GM12891 (cell line): Measurements from ENCODE around the gene TSACC.

Experiments
- PAX5 ChIP-seq: IDR thresholded peaks from 2 replicates; pipeline ENCODE4 v1.6.1; 2011; ENCODE audit warnings: low read length, moderate library complexity, mild to moderate bottlenecking; ENCODE audit not compliant: insufficient read depth, severe bottlenecking
- POLR2A ChIP-seq: IDR thresholded peaks from 2 replicates; pipeline ENCODE4 v1.6.1; 2011; ENCODE audit warnings: low read depth, low read length, control low read depth
- POLR2AphosphoS5 ChIP-seq: IDR thresholded peaks from 2 replicates; pipeline ENCODE4 v1.6.1; 2011; ENCODE audit warnings: low read depth, low read length, control low read depth
- POU2F2 ChIP-seq: IDR thresholded peaks from 2 replicates; pipeline ENCODE4 v1.6.1; 2011; ENCODE audit warnings: low read depth, mild to moderate bottlenecking, control low read depth, low read length, moderate library complexity
- SPI1 ChIP-seq: IDR thresholded peaks from 2 replicates; pipeline ENCODE4 v1.6.1; 2011; ENCODE audit warnings: low read depth, low read length, control low read depth
- TAF1 ChIP-seq: IDR thresholded peaks from 2 replicates; pipeline ENCODE4 v1.6.1; 2011; ENCODE audit warnings: low read depth, low read length, control low read depth

DNA sequence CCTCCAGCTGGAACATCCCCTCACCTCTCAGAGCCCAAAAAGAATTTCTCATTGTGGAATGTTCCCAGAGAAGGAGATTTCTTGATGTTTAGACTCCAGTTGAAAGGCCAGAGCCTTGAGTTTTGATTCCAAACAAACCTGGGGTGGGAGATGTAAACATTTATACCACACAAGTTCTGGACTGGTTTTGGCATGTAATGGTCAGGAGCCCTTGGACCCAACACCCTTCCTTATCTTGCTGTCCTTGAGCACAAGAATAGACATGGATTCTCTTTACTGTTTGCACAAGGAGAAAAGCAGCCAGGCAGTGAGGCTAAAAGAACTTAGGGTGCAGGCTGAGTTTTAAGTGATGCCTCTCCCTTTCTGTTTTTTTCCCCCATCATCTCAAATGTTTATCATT, 35.2 kb downstream of the TSACC start:
- TF ChIP-seq POLR2A (no peak), TAF1 (no peak), POLR2AphosphoS5 (no peak), SPI1 (no peak), POU2F2 (no peak), PAX5 (no peak)
